ENCODE data around the gene CARS1.

- TF ChIP-seq EZH2phosphoT487 (IDR thresholded peaks at IDR 0.05; ENCODE audit: borderline replicate concordance, low read length) (no peak), CTCF (IDR thresholded peaks at IDR 0.05; ENCODE audit: low read depth, low read length, poor library complexity, severe bottlenecking) (no peak)
Measured at GRCh38 chr11:3077189-3077836, 20.1 kb upstream of the CARS1 start.

Data from DOHH2 (cell line).